Vagina (tissue), 2 donors: ENCODE measurements around the gene SDK2. TPM values are rescaled to one million over a fixed set of nuclear protein-coding genes. Genes with fewer than 3 reads are reported as not detected.

Experiments
- DNase-seq, 2 donors: peaks; one replicate each; pipeline ENCODE4 v3.0.0-alpha.2; 2017; ENCODE audit errors: extremely low spot score in 2 of 2
- H3K27ac ChIP-seq: fragments of 200-600 bp; sonication (generic); one replicate; pipeline ENCODE4 v1.5.1; 2019
- H3K27me3 ChIP-seq: fragments of 200-600 bp; sonication (generic); one replicate; pipeline ENCODE4 v1.5.1; 2019
- H3K36me3 ChIP-seq, 2 donors: fragments of 200-600 bp; sonication (generic); one replicate each; pipeline ENCODE4 v1.5.1; 2017 to 2019
- H3K4me1 ChIP-seq: fragments of 200-600 bp; sonication (generic); one replicate; pipeline ENCODE4 v1.5.1; 2019
- H3K4me3 ChIP-seq, 2 donors: fragments of 200-600 bp; sonication (generic); 1 replicate in 1 of 2; 2 replicates in 1 of 2; pipeline ENCODE4 v1.5.1; 2016 to 2019
- H3K9me3 ChIP-seq: fragments of 200-600 bp; sonication (generic); one replicate; pipeline ENCODE4 v1.5.1; 2019
- CTCF ChIP-seq, 3 experiments: fragments of 450-650 bp in 2 of 3; fragments of 200-600 bp in 1 of 3; sonication (generic) in 1 of 3; IDR thresholded peaks; one replicate each; pipeline ENCODE4 v1.5.1; 2017 to 2019; ENCODE audit warnings: antibody characterized with exemption in 3 of 3, mild to moderate bottlenecking in 2 of 3, moderate library complexity in 2 of 3
- POLR2A ChIP-seq, 2 donors: fragments of 450-650 bp; IDR thresholded peaks; one replicate each; pipeline ENCODE4 v1.6.1; 2017; ENCODE audit warnings: antibody characterized with exemption in 2 of 2, mild to moderate bottlenecking in 2 of 2, moderate library complexity in 2 of 2
- POLR2AphosphoS5 ChIP-seq, 2 donors: sonication (generic); formaldehyde crosslinking; IDR thresholded peaks; one replicate each; pipeline ENCODE4 v1.9.0; 2017; ENCODE audit warnings: antibody characterized with exemption in 2 of 2, mild to moderate bottlenecking in 2 of 2, low read depth in 1 of 2; ENCODE audit not compliant: insufficient read depth in 1 of 2
- intact Hi-C: fragments of 100-400 bp; cut with DNase I; formaldehyde crosslinking; loops from one replicate; pipeline ENCODE4 v1.15.1; 2023
- total RNA-seq: library from RNA; depleted of rRNA; stranded (reverse); fragments of >200 nt; gene quantifications from one replicate; pipeline ENCODE4 v1.2.3, GENCODE V29; 2016

SDK2 gene
- total RNA-seq, 1 donor from 2014 or later, result 1.7 TPM

- intact Hi-C loops, result no loop called here
- Histone ChIP-seq H3K27ac (peak overlapping the region; percentile 57), H3K27me3 (no peaks in the 10 kb centered on the region), H3K36me3 (peaks cover 0 to 1% of the 10 kb centered on the region in 2 donors), H3K4me3 (no peak overlapping the region), H3K9me3 (no peaks in the 10 kb centered on the region), H3K4me1 (peaks cover 84% of the 10 kb centered on the region)
- no peak for DNase-seq
- TF ChIP-seq POLR2A (IDR thresholded peaks at IDR 0.05) (no peak), POLR2AphosphoS5 (IDR thresholded peaks at IDR 0.05; ENCODE audit: insufficient read depth in 1 of 2, low read depth in 1 of 2) (no peak), CTCF (IDR thresholded peaks at IDR 0.05) (no peak)
Observed at GRCh38 chr17:73297934-73298861, 346.0 kb downstream of the SDK2 start.

GRCh38 chr17:73293480-73293911, 350.7 kb downstream of the SDK2 start:
- H3K4me3 ChIP-seq, result no peak overlapping the region
- TF ChIP-seq POLR2AphosphoS5 (IDR thresholded peaks at IDR 0.05; ENCODE audit: insufficient read depth in 1 of 2, low read depth in 1 of 2) (peak; percentile 63 to 85), POLR2A (IDR thresholded peaks at IDR 0.05) (no peak)
- intact Hi-C loops, result no loop called here
- DNase-seq, result no peak
- peak overlapping the region; percentile 93 for H3K27ac ChIP-seq
- H3K9me3 ChIP-seq, result no peaks in the 10 kb centered on the region
- no peaks in the 10 kb centered on the region for H3K27me3 ChIP-seq
- peaks cover 85% of the 10 kb centered on the region for H3K4me1 ChIP-seq
- H3K36me3 ChIP-seq, result peaks cover 0 to 5% of the 10 kb centered on the region in 2 donors

GRCh38 chr17:73293031-73293430, 351.2 kb downstream of the SDK2 start:
- no peak for DNase-seq
- intact Hi-C loops, result no loop called here
- Histone ChIP-seq H3K4me3 (no peak overlapping the region), H3K4me1 (peaks cover 85% of the 10 kb centered on the region), H3K9me3 (no peaks in the 10 kb centered on the region), H3K27me3 (no peaks in the 10 kb centered on the region), H3K27ac (peak overlapping the region; percentile 93), H3K36me3 (peaks cover 0 to 5% of the 10 kb centered on the region in 2 donors)
- TF ChIP-seq POLR2A (IDR thresholded peaks at IDR 0.05), result no peak
- TF ChIP-seq POLR2AphosphoS5 (IDR thresholded peaks at IDR 0.05; ENCODE audit: insufficient read depth in 1 of 2, low read depth in 1 of 2), result no peak
- TF ChIP-seq CTCF (IDR thresholded peaks at IDR 0.05), result no peak

- peak overlapping the region; percentile 93 for H3K27ac ChIP-seq
- TF ChIP-seq POLR2AphosphoS5 (IDR thresholded peaks at IDR 0.05; ENCODE audit: insufficient read depth in 1 of 2, low read depth in 1 of 2) (no peak), CTCF (IDR thresholded peaks at IDR 0.05) (no peak), POLR2A (IDR thresholded peaks at IDR 0.05) (no peak)
- DNase-seq, result no peak
- H3K36me3 ChIP-seq, result peaks cover 0 to 5% of the 10 kb centered on the region in 2 donors
- intact Hi-C loops, result no loop called here
- no peaks in the 10 kb centered on the region for H3K9me3 ChIP-seq
- H3K27me3 ChIP-seq, result no peaks in the 10 kb centered on the region
- H3K4me1 ChIP-seq, result peaks cover 88% of the 10 kb centered on the region
- peak overlapping the region; percentile 9 to 30 for H3K4me3 ChIP-seq
Observed at GRCh38 chr17:73292031-73292531, 352.2 kb downstream of the SDK2 start.

- Histone ChIP-seq H3K36me3 (peaks cover 0 to 5% of the 10 kb centered on the region in 2 donors), H3K9me3 (no peaks in the 10 kb centered on the region), H3K4me3 (peak overlapping the region; percentile 9 to 30), H3K4me1 (peaks cover 95% of the 10 kb centered on the region), H3K27me3 (no peaks in the 10 kb centered on the region), H3K27ac (peak overlapping the region; percentile 93)
- TF ChIP-seq POLR2A (IDR thresholded peaks at IDR 0.05) (no peak), POLR2AphosphoS5 (IDR thresholded peaks at IDR 0.05; ENCODE audit: insufficient read depth in 1 of 2, low read depth in 1 of 2) (peak; percentile 21 to 38), CTCF (IDR thresholded peaks at IDR 0.05) (no peak)
- intact Hi-C loops, result no loop called here
- no peak for DNase-seq
Observed at GRCh38 chr17:73291260-73291801, 352.9 kb downstream of the SDK2 start.
